HG03045 (cell line): ENCODE results near the gene MBD5.

Source experiments
- ATAC-seq: cut with Tn5 transposase; IDR thresholded peaks from one replicate; pipeline ENCODE4 v1.9.1; 2021; ENCODE audit warnings: mild to moderate bottlenecking, moderate library complexity; ENCODE audit not compliant: unreplicated experiment

MBD5 gene

DNA sequence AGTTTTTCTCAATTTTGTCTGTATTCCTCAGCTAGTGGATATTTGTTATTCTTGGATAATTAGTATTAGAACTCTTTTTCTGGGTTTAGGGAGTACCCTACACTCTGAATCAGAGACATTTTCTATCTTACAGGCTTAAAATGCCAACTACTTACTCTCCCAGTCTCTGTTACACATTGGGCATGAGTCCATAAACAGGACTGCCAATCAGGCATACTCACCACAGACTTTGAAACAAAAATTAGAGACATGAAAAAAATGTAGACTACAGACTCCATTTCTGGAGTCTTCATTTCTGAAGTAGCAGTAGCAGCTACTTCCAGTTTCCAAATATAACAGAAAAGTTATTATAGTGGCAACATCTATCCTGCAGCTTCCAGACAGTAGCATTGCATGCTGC is 279.7 kb downstream of the MBD5 start:
- no peak for ATAC-seq

DNA sequence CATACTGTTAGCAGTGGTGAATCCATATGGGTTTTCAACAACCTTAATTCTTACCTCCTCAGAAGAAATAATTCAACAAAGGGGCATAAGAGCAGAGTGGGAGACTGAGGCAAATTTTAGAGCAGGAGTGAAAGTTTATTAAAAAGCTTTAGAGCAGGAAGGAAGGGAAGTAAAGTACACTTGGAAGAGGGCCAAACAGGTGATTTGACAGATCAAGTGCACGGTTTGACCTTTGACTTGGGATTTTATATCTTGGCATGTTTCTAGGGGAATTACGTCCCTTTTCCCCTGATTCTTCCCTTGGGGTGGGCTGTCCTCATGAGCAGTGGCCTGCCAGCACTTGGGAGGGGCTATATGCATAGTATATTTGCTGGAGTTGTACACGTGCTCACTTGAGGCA is 280.5 kb downstream of the MBD5 start:
- ATAC-seq, result no peak

DNA sequence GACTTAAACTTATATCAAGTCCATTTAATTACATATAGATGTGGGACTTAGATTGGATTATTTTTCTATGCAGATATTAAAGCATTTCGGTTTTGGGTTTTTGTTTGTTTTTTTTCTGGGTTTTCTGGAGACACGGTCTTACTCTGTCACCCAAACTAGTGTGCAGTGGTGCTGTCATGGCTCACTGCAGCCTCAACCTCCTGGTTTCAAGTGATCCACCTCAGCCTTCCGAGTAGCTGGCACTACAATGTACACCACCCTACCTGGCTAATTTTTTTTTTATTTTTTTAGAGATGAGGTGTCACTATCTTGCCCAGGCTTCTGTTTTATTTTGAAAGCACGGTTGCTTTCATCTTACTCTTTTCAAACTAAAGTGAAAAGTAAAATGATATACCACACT is 281.6 kb downstream of the MBD5 start:
- no peak for ATAC-seq

DNA sequence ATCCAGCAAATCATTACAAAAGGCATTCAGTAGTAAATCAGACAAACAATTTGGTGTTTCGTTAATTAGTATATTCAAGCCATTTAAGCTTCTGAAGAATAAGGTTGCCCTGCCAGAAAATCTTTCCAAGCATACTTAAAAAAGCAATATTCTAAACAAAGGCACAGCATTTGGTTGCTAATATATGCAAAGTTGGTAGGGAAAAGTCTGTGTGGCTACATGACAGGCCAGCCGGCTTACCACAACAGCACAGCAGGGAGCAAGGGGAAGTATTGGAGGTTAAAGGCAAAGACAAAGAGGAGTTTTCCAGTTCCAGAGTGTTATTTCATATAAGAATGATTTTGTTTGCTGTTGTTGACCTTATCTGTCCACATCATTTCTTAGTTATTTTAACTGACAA is 282.3 kb downstream of the MBD5 start:
- no peak for ATAC-seq

DNA sequence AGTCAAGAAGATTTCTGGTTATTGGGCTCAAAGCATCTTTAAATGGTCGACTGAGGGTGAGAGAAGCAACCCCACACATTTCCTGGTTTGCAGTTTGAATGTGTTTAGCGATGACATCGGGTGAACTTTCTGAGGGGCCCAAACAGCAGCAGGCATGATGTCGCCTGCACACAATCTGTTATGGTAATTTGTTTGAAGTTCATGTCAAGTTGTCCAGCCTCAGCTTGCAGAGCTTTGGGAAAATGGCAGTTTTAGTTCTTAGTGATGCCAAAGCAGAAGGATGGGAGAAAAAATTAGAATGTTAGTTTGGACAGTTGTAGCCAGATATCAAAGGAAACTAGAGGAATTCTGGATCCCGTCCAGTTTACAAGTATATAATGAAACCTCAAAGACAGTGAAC is 284.6 kb downstream of the MBD5 start:
- no peak for ATAC-seq

DNA sequence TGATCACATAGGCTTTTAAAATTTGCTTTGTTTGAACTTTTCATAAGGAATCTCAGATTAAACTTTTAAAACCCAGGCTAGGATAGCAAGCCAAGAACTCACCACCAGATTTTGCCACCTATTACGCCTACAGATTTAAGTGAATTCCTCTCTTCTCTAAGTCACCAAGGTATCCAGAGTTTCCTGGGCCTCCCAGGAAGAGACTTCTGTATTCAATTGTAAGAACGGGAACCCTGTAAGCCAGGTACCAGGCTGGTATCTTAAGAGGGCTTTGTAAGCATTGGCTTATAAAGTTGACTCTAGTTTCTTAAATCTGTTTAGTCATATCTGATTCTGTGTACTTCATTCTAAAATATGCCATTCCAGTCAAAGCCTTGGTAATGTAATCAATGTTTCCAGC is 285.1 kb downstream of the MBD5 start:
- ATAC-seq, result no peak

DNA sequence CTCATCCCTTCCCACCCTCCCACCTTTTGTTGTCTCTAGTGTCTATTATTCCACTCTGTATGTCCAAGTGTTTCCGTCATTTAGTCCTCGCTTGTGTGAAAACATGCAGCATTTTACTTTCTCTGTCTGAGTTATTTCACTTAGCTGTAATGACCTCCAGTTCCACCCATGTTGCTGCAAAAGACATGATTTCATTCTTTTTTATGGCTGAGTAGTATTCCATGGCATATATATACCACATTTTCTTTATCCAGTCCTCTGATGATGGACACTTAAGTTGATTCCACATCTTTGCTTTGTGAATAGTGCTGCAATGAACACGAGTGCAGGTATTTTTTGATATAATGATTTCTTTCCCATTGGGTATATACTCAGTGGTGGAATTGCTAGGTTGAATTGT is 296.7 kb downstream of the MBD5 start:
- no peak for ATAC-seq

DNA sequence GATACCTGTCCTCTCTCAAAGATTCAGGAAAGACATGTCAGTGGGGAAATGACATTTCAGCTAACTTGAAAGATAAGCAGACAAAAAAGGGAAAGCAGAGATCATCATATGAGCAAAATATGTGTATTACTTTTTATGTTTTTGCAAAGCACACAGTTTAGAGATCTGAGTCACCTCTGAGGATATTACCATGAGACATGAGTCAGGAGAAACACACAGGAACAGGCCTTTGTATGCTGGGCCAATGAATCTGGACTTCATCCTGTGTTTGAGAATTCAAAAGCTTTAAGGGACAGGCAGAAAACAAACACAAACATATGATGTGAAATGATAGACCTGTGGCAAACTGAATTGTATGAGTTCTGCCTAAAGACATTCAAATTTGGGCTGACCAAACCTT is 317.6 kb downstream of the MBD5 start:
- ATAC-seq, result no peak

DNA sequence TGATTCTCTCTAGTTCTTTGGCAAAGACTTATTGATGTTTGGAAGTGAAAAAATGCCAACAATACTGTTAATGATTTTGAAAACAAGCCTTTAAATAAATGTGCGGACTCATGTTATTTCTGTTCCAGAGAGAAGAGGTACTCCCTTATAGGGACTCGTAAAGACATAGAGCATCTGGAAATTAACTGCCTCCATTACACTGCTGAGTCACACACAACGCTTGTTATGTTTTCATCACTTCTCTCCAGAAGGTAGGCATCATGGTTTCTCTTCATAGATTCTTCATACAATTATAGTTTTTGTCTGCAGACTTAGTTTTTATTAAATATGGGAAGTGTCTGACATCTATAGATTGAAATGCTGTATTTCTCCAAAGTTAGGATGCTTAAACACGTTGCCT is 321.2 kb downstream of the MBD5 start:
- ATAC-seq, result no peak

DNA sequence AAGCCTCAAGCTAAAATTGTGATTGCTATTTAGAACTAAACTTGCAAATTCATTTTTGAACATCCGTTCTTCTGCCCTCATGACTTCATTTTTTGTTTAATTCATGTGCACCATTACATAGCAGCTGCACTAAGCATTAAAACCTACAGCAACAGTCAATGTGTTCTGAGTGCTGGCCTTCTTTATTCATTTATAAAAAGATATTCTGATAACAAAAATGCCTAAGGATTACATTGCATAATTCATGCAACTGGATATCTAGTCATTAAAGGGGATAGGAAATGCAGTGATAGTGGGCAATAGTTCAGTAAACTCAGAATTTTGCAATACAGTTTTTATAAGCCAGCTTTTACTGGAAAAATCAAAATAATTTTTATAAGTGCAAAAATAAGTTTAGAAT is 329.3 kb downstream of the MBD5 start:
- no peak for ATAC-seq

DNA sequence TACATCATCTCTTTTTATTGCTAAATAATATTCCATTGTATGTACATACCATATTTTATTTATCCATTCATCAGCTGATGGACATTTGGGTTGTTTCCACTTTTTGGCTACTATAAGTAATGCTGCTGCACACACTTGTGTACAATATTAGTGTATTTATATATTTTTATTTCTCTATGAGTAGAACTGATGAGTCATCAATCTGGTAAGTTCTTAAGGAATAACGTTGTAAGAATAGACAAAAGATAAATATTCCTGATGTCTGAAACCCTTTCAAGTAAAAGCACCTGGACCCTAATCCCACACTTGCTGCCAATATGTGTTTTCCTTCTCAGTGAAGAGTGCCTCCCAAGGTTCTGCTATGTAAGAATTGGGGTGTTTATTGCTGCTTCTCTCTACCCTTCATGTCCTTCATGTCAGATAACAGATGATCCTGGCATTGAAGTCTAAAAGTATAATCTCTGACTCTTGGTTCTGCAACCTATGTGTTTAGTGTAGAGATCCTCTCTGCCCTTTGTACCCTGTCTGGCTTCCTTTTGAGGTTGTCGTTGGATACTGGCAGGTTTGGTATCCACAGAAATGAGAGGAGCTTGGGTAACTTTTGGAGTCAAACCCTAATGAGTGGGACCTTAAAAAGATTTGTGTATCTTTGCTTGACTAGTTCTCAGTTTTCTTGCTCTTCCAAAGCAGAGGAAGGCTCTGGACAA is 330.7 kb downstream of the MBD5 start:
- no peak for ATAC-seq

DNA sequence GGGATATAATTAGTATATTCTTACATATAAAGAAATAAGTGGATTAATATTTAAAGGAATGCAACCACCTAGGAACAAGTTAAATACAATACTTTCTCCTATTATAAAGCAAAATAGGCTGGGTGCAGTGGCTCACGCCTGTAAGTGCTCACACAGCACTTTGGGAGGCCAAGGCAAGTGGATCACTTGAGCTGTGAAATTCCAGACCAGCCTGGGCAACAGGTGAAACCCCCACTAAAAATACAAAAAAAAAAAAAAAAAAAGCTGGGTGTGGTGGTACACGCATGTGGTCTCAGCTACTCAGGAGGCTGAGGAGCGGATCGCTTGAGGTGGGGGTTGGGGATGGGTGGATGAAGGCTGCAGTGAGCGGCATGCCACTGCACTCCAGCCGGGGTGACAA is 337.5 kb downstream of the MBD5 start:
- ATAC-seq, result no peak

DNA sequence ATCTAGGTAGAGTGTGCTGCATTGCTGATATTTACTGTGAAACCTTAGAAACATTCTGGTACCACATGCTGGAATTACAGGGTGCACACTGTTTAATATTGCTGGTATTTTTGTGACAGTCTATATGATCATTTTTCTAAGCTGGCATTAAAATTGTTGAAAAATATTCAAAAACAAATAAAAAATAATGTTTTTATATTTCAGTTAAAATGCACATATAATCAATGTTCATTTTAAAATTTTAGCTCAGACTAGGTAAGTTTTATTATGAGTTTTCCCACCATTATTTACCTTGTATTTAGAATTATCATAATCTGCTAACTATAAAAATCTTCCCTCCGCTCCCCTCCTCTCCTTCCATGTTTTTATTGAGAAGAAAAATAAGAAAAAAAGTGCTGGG is 339.8 kb downstream of the MBD5 start:
- ATAC-seq, result no peak

DNA sequence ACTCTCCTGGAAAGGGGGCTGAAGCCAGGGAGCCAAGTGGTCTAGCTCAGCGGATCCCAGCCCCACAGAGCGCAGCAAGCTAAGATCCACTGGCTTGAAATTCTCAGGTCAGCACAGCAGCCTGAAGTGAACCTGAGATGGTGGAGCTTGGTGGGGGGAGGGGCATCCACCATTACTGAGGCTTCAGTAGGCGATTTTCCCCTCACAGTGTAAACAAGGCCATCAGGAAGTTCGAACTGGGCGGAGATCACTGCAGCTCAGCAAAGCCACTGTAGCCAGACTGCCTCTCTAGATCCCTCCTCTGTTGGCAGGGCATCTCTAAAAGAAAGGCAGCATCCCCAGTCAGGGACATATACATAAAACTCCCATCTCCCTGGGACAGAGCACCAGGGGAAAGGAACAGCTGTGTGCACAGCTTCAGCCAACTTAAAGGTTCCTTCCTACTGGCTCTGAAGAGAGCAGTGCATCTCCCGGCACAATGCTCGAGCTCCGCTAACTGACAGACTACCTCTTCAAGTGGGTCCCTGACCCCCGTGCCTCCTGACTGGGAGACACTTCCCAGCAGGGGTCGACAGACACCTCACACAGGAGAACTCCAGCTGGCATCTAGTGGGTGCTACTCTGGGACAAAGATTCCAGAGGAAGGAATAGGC is 341.4 kb downstream of the MBD5 start:
- ATAC-seq, result no peak

DNA sequence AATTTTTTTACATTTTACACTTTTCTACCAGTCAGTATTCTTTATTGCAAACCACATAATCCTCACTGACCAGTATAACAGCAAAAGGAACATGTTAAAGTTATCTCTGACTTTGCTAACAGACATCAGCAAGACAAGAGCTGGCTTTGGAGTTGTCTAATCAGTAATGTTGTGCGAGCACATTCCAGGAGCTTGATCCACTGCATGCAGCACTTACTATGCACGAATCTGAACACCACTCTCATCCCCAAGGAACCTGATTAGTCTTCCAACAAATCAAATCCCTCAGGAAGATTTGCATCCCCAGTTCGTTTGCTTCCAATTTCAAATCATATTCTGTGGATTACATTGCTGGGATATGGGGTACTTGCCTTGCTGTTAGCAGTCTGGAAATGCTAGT is 354.3 kb downstream of the MBD5 start:
- no peak for ATAC-seq

DNA sequence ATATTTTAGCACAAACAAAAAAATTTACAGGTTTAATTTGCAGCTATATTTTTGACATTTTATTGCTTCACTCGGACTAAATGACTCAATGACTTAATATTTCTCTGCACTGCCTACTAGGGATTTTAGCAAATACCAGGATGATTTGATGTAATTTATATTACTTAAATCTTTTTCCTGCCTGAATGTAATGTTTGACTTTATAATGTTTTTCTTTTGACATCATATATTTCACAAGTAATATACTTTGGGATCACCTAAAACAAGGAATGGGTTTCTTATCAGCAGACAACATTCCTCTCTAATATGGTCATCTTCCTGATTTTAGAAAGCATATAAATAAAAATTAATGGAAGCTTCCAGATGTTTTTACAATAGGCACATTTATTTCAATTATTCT is 370.4 kb downstream of the MBD5 start:
- ATAC-seq, result no peak

DNA sequence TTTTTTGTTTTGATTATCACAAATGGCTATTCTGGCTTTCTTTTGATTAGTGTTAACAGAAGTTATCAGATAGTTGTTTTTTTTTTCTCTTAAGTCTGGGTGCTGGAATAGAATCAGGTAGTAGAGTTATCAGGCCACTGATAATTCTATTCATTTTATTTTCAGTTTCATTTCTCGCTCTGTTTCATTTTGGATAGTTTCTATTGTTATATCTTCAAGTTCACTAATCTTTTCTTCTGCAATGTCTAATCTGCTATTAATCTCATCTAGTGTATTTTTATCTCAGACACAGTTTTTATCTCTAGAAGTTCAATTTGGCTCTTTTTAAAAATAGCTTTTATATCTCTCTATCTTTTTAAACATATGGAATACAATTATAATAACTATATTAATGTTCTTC is 381.9 kb downstream of the MBD5 start:
- no peak for ATAC-seq

DNA sequence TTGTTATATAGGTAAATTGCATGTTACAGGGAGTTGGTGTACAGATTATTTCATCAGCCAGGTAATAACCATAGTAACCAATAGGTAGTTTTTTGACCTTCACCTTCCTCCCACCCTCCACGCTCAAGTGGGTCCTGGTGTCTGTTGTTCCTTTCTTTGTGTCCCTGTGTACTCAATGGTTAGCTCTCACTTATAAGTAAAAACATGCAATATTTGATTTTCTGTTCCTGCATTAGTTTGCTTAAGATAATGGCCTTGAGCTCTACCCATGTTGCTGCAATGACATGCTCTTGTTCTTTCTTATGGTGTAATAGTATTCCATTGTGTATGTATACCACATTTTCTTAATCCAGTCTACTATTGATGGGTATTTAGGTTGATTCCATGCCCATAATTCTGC is 390.0 kb downstream of the MBD5 start:
- no peak for ATAC-seq

DNA sequence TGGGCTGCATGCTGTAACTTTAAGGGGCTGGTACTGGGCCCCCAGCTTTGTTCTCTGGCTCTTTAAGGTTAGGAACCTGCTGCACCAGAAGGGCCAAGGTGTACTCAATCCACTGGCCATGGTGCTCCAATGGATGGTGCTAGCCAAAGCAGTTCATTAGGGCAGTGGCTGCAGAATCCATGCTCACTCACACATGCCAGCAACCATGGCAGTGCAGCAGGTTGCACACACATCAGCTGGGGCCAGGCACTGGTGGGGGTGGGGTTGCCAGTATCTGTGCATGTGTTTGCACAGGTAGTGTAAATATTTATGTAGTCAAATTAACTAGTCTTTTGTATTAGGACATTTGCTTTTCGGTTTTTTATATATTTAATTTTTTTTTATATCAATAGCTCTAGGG is 395.4 kb downstream of the MBD5 start:
- no peak for ATAC-seq

DNA sequence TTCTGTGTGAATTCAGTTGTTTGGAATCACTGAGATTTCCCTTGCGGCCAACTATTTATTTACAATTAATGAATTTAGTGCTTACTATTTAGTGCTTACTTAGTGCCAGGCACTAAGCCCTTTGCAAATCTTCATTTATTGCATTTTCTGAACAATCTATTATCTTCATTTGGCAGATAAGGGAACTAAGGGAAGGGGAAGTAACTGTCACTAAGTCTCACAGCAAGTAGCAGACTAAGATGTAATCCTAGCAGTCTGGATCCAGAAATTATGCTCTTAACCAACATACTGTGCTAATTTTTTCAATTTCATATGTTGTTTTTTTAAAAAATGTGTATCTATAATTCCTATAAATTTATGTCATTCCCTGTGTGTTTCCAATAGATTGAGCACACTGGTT is 409.2 kb downstream of the MBD5 start:
- no peak for ATAC-seq

DNA sequence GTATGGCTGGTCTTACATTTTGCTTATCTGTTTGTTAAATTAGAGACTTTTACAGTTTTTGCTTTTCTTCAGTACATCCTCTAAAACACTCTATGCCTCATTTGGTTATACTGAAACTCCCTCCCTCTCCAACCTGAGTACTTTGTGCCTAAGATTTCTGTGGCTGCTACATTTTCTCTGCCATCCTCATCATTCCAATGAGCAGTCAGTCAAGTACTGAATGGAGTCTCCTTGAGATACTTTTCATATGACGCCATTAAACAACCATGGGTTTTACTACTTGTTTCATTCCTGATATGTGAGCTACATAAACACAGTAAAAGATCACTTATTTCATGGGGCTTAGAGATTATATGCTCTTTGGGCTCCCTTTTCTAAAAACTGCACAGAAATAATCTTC is 427.0 kb downstream of the MBD5 start:
- ATAC-seq, result no peak

DNA sequence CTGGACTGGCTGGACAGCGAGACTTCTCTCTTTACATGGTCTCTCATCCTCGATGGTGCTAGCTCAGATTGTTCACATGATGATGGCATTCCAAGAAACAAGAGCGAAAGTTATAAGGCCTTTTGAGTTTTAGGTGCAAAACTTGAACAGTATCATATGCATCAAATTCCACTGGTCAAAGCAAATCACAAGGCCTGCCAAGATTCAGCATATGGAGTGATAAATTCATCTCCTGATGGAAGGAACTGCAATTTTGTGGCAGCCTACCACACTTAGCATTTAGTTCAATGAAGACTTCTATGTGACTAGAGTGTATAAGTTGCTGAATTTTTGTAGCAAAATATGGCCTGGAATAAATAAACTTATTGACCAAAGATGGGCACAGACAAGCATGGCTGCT is 429.6 kb downstream of the MBD5 start:
- no peak for ATAC-seq

DNA sequence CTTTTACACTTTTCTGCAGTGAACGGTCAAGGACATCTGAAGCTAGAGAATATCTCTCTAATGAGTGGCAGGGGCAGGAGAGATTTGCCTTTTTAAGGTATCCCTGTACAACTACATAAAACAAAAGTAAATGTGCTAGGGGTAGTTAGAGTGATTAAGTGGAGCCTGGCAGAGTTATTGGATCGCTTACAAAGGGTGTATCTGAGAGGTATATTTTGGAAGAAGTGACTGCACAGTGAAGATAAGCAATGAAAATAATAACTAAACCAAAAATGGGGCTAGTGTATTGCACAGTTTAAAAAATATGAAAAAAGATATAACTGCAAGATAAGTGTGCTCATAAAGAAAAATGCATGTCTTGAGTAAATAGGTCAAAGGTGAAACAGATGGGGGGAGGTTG is 430.2 kb downstream of the MBD5 start:
- no peak for ATAC-seq
